Gastroesophageal sphincter (tissue), 4 donors: ENCODE results near the gene SMIM33. TPM values are rescaled to one million over a fixed set of nuclear protein-coding genes. Genes with fewer than 3 reads are reported as not detected.
"Not testable (repeated sequence)": the region's sequence is repeated elsewhere in the genome, so short reads cannot be mapped to it uniquely, and the experiment has no call there.

ENCODE experiments used
- ATAC-seq: fragments of 150-250 bp; one replicate; pipeline ENCODE4 v1.9.1; 2016; ENCODE audit warnings: mild to moderate bottlenecking, moderate library complexity
- H3K27ac ChIP-seq, 4 donors: fragments of 200-600 bp; sonication (generic) in 3 of 4; 1 replicate in 3 of 4; 2 replicates in 1 of 4; pipeline ENCODE4 v1.5.1; 2016 to 2019
- H3K27me3 ChIP-seq: fragments of 200-600 bp; sonication (generic); one replicate; pipeline ENCODE4 v1.5.1; 2019
- H3K36me3 ChIP-seq, 2 donors: fragments of 200-600 bp; sonication (generic); one replicate each; pipeline ENCODE4 v1.5.1; 2019; ENCODE audit warnings: control low read depth in 1 of 2
- H3K4me1 ChIP-seq, 3 donors: fragments of 200-600 bp; sonication (generic); 1 replicate in 2 of 3; 2 replicates in 1 of 3; pipeline ENCODE4 v1.5.1; 2016 to 2019; ENCODE audit warnings: control low read depth in 2 of 3
- H3K4me3 ChIP-seq, 2 donors: fragments of 200-600 bp; sonication (generic); one replicate each; pipeline ENCODE4 v1.5.1; 2019; ENCODE audit warnings: mild to moderate bottlenecking in 1 of 2, moderate library complexity in 1 of 2
- H3K9me3 ChIP-seq, 3 donors: fragments of 200-600 bp; sonication (generic); one replicate each; pipeline ENCODE4 v1.5.1; 2017 to 2019; ENCODE audit warnings: control low read depth in 2 of 3
- EP300 ChIP-seq: sonication (generic); formaldehyde crosslinking; IDR thresholded peaks from one replicate; pipeline ENCODE4 v1.6.1; 2017; ENCODE audit warnings: antibody characterized with exemption, mild to moderate bottlenecking
- POLR2A ChIP-seq, 2 donors: fragments of 450-650 bp; IDR thresholded peaks; one replicate each; pipeline ENCODE4 v1.6.1; 2017; ENCODE audit warnings: antibody characterized with exemption in 2 of 2, mild to moderate bottlenecking in 2 of 2, moderate library complexity in 1 of 2
- POLR2AphosphoS5 ChIP-seq: sonication (generic); formaldehyde crosslinking; IDR thresholded peaks from one replicate; pipeline ENCODE4 v1.6.1; 2017; ENCODE audit warnings: antibody characterized with exemption
- WGBS, 2 donors: methylation state at CpG; one replicate each; pipeline ENCODE4 v1.1.5; 2018; ENCODE audit warnings: low coverage in 1 of 2; 5-methylcytosine and 5-hydroxymethylcytosine counted together
- total RNA-seq, 4 donors: library from RNA; depleted of rRNA; stranded (reverse); fragments of >200 nt; gene quantifications; one replicate each; pipeline ENCODE4 v1.1.0, GENCODE V29; 2016
- TF ChIP-seq, protein P1 (sequence below), 4 experiments: fragments of 200-600 bp in 2 of 4; fragments of 450-650 bp in 2 of 4; sonication (generic) in 1 of 4; IDR thresholded peaks; one replicate each; pipeline ENCODE4 v1.5.1; 2017 to 2019; ENCODE audit warnings: antibody characterized with exemption in 4 of 4, mild to moderate bottlenecking in 2 of 4, moderate library complexity in 2 of 4

SMIM33 gene
- total RNA-seq, 4 donors from 2014 or later = not detected

- Histone ChIP-seq H3K4me1 (peaks cover 0 to 50% (median 14%) of the 10 kb centered on the region in 3 donors), H3K27me3 (no peaks in the 10 kb centered on the region), H3K9me3 (no peaks in the 10 kb centered on the region), H3K27ac (peak overlapping the region in 3 of 4 donors; percentile 0 to 31 (median 1)), H3K4me3 (no peak overlapping the region), H3K36me3 (peaks cover 0 to 57% of the 10 kb centered on the region in 2 donors)
- no peak for TF ChIP-seq EP300
- TF ChIP-seq POLR2A (IDR thresholded peaks at IDR 0.05) = no peak
- TF ChIP-seq, protein P1, sequence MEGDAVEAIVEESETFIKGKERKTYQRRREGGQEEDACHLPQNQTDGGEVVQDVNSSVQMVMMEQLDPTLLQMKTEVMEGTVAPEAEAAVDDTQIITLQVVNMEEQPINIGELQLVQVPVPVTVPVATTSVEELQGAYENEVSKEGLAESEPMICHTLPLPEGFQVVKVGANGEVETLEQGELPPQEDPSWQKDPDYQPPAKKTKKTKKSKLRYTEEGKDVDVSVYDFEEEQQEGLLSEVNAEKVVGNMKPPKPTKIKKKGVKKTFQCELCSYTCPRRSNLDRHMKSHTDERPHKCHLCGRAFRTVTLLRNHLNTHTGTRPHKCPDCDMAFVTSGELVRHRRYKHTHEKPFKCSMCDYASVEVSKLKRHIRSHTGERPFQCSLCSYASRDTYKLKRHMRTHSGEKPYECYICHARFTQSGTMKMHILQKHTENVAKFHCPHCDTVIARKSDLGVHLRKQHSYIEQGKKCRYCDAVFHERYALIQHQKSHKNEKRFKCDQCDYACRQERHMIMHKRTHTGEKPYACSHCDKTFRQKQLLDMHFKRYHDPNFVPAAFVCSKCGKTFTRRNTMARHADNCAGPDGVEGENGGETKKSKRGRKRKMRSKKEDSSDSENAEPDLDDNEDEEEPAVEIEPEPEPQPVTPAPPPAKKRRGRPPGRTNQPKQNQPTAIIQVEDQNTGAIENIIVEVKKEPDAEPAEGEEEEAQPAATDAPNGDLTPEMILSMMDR (IDR thresholded peaks at IDR 0.05) = no peak
- TF ChIP-seq POLR2AphosphoS5 = no peak
- ATAC-seq = no peak
- WGBS, 2 donors = 60 to 86% methylated on average over 1 to 5 of the region's 13 CpGs
These were observed 5.2 kb downstream of the SMIM33 start for GRCh38 chr5:139475865-139476617.

GRCh38 chr5:139478657-139479423 lies 8.0 kb downstream of the SMIM33 start:
- not testable (repeated sequence) for ATAC-seq, H3K27me3 ChIP-seq, H3K9me3 ChIP-seq, H3K4me3 ChIP-seq
- H3K36me3 ChIP-seq = peaks cover 0 to 57% of the 10 kb centered on the region in 2 donors
- peaks cover 0 to 64% (median 25%) of the 10 kb centered on the region in 3 donors for H3K4me1 ChIP-seq
- H3K27ac ChIP-seq = peak overlapping the region in 3 of 4 donors; percentile 13 to 35 (median 30)
- WGBS, 2 donors = 53 to 68% methylated on average over 2 to 4 of the region's 9 CpGs

DNA sequence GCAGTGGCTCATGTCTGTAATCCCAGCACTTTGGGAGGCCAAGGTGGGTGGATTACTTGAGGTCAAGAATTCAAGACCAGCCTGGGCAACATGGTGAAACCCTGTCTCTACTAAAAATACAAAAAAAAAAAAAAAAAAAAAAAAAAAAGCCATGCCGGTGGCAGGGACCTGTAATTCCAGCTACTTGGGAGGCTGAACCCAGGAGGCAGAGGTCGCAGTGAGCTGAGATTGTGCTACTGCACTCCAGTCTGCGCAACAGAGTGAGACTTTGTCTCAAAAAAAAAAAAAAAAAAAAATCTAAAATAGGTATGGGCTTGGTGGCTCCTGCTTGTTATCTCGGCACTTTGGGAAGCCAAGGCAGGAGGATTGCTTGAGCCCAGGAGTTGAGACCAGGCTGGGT lies 8.9 kb downstream of the SMIM33 start:
- H3K9me3 ChIP-seq, H3K4me3 ChIP-seq, ATAC-seq, H3K27me3 ChIP-seq: not testable (repeated sequence)
- peaks cover 0 to 55% (median 25%) of the 10 kb centered on the region in 3 donors for H3K4me1 ChIP-seq
- peaks cover 0 to 57% of the 10 kb centered on the region in 2 donors for H3K36me3 ChIP-seq
- H3K27ac ChIP-seq = peak overlapping the region in 1 of 4 donors; percentile 91
- WGBS, 2 donors = 63 to 91% methylated on average over 1 to 3 of the region's 4 CpGs

- TF ChIP-seq POLR2AphosphoS5 (no peak), EP300 (no peak), POLR2A (IDR thresholded peaks at IDR 0.05) (no peak)
- TF ChIP-seq, protein P1 (IDR thresholded peaks at IDR 0.05) = no peak
- Histone ChIP-seq H3K9me3 (no peaks in the 10 kb centered on the region), H3K27ac (peak overlapping the region; percentile 89 to 95 (median 91)), H3K4me1 (peaks cover 0 to 45% (median 20%) of the 10 kb centered on the region in 3 donors), H3K4me3 (peak overlapping the region; percentile 26 to 56), H3K36me3 (peaks cover 0 to 43% of the 10 kb centered on the region in 2 donors), H3K27me3 (no peaks in the 10 kb centered on the region)
- ATAC-seq = peak; percentile 41
- 11% methylated on average over 5 of the region's 12 CpGs; no CpG with 5 or more reads in 1 of the 2 donors for WGBS, 2 donors
These were observed 10.3 kb downstream of the SMIM33 start for GRCh38 chr5:139481122-139481533.

DNA sequence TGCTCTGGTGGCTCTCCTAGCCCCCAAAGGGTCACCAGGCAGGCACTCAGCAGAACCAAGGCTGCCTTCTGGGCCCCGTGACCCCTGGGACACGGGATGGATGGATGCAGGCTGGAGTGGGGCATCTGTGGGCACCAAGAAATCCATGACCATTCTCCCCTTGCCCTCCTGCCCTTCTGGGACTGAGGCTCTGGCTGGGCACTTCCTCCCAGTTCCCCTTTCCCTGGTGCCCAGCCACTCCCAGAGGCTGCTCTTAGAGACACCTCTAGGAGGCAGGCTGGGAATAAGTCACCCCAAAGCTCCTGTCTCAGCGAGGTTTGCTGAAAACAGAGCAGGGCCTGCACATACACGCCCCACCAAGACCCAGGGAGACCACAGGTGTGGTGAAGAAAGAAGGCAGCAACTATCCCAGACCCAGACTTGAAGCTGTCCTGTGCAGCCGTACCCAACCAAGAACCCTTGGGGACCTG lies 10.8 kb downstream of the SMIM33 start:
- Histone ChIP-seq H3K4me3 (peak overlapping the region; percentile 26 to 56), H3K27ac (peak overlapping the region; percentile 89 to 95 (median 91)), H3K36me3 (peaks cover 0 to 38% of the 10 kb centered on the region in 2 donors), H3K4me1 (peaks cover 0 to 45% (median 20%) of the 10 kb centered on the region in 3 donors), H3K27me3 (no peaks in the 10 kb centered on the region), H3K9me3 (no peaks in the 10 kb centered on the region)
- ATAC-seq = peak; percentile 48
- TF ChIP-seq EP300 (no peak), POLR2AphosphoS5 (no peak), POLR2A (IDR thresholded peaks at IDR 0.05) (no peak)
- TF ChIP-seq, protein P1 (IDR thresholded peaks at IDR 0.05) = peak in 3 of 4 experiments; percentile 16 to 33 (median 32)
- 69% methylated on average over 2 of the region's 5 CpGs; no CpG with 5 or more reads in 1 of the 2 donors for WGBS, 2 donors
